NB4 (cell line): Measurements from ENCODE around the gene PITPNB.

Source experiments
- DNase-seq: peaks from one replicate; pipeline ENCODE4 v3.0.0; 2010; ENCODE audit warnings: low read depth
- H3K4me3 ChIP-seq: one replicate; pipeline ENCODE4 v1.5.1; 2011; ENCODE audit warnings: mild to moderate bottlenecking, low read depth, low read length, moderate library complexity
- CTCF ChIP-seq: IDR thresholded peaks from one replicate; pipeline ENCODE4 v1.5.1; 2012; ENCODE audit warnings: low read depth, low read length
- MAX ChIP-seq: IDR thresholded peaks from 2 replicates; pipeline ENCODE4 v1.6.1; 2011; ENCODE audit warnings: low read depth, low read length
- MYC ChIP-seq: IDR thresholded peaks from 2 replicates; pipeline ENCODE4 v1.6.1; 2011; ENCODE audit warnings: low read depth, low read length
- POLR2A ChIP-seq: IDR thresholded peaks from 2 replicates; pipeline ENCODE4 v1.6.1; 2011; ENCODE audit warnings: mild to moderate bottlenecking; ENCODE audit not compliant: insufficient read length; ENCODE audit errors: extremely low read depth

The PITPNB gene

GRCh38 chr22:27919222-27919941 lies at the start of gene PITPNB:
TSS of gene PITPNB (minus strand) at chr22:27919256. CDS start at chr22:27919191, 65 bp downstream.
- peak within 1 kb of the TSS; percentile 94 for H3K4me3 ChIP-seq
- DNase-seq: peak; percentile 97
- TF ChIP-seq MAX (peak; percentile 68), CTCF (no peak), MYC (peak; percentile 20; the same call in 1 of the 2 replicates), POLR2A (peak; percentile 60)

- TF ChIP-seq MAX: no peak
- TF ChIP-seq CTCF: no peak
- no peak for TF ChIP-seq POLR2A
- TF ChIP-seq MYC: no peak
- no peak for DNase-seq
- H3K4me3 ChIP-seq: no peak overlapping the region
These were observed 47.4 kb upstream of the PITPNB start for GRCh38 chr22:27966168-27967064.

- no peak for TF ChIP-seq MAX
- no peak for DNase-seq
- H3K4me3 ChIP-seq: no peak overlapping the region
These were observed 43.4 kb upstream of the PITPNB start for GRCh38 chr22:27962268-27963044.

GRCh38 chr22:27961680-27962079 lies 42.6 kb upstream of the PITPNB start:
- no peak for DNase-seq
- TF ChIP-seq MYC (no peak), CTCF (no peak), MAX (no peak), POLR2A (no peak)

GRCh38 chr22:27961182-27961581 lies 42.1 kb upstream of the PITPNB start:
- TF ChIP-seq CTCF (no peak), MAX (no peak)
- H3K4me3 ChIP-seq: no peak overlapping the region
- DNase-seq: no peak

More at GRCh38 chr22:27961680-27962079, 42.6 kb upstream of the PITPNB start:
- H3K4me3 ChIP-seq: no peak overlapping the region
